PFSK-1 (cell line): ENCODE measurements around the gene CDC25A.

Experiments used
- POLR2AphosphoS5 ChIP-seq: IDR thresholded peaks from 2 replicates; pipeline ENCODE4 v1.6.1; 2012; ENCODE audit warnings: low read depth, mild to moderate bottlenecking, control low read depth, low read length, moderate library complexity
- TAF1 ChIP-seq: IDR thresholded peaks from 2 replicates; pipeline ENCODE4 v1.6.1; 2012; ENCODE audit warnings: low read length, control low read depth, borderline replicate concordance; ENCODE audit not compliant: insufficient read depth

- TF ChIP-seq POLR2AphosphoS5 (no peak), TAF1 (no peak)
Observed at GRCh38 chr3:48180021-48180420, 8.2 kb downstream of the CDC25A start.
